OCI-M2 (cell line): ENCODE results near the gene PRSS8.
"Not testable (repeated sequence)": the region's sequence is repeated elsewhere in the genome, so short reads cannot be mapped to it uniquely, and the experiment has no call there.

Source experiments
- DNase-seq: peaks from one replicate; lab custom pipeline; 2025; ENCODE audit not compliant: unreplicated experiment; lab: John Stamatoyannopoulos, UW

The PRSS8 gene

GRCh38 chr16:31106509-31107464 is 28.7 kb downstream of the PRSS8 start:
- DNase-seq = no peak

- DNase-seq = no peak
Observed at GRCh38 chr16:31105677-31106213, 29.8 kb downstream of the PRSS8 start.

- DNase-seq = not testable (repeated sequence)
Observed at GRCh38 chr16:31100876-31101641, 34.5 kb downstream of the PRSS8 start.

GRCh38 chr16:31099860-31100638 is 35.5 kb downstream of the PRSS8 start:
- DNase-seq = no peak

GRCh38 chr16:31094424-31095120 is 41.0 kb downstream of the PRSS8 start, which contains the start of gene VKORC1:
Gene VKORC1, minus strand, starts transcription at chr16:31094797. Its CDS starts 68 bp downstream, at chr16:31094729.
- peak; percentile 65 for DNase-seq

- DNase-seq = no peak
Observed at GRCh38 chr16:31094088-31094423, 41.5 kb downstream of the PRSS8 start.

- no peak for DNase-seq
Observed at GRCh38 chr16:31093132-31093703, 42.3 kb downstream of the PRSS8 start.

GRCh38 chr16:31092330-31092729 is 43.2 kb downstream of the PRSS8 start:
- no peak for DNase-seq

GRCh38 chr16:31090540-31090939 is 45.0 kb downstream of the PRSS8 start:
- no peak for DNase-seq

GRCh38 chr16:31089199-31089598 is 46.3 kb downstream of the PRSS8 start:
- no peak for DNase-seq

GRCh38 chr16:31088459-31089183 is 46.9 kb downstream of the PRSS8 start, which contains the start of gene PRSS53:
Gene PRSS53, minus strand, starts transcription at chr16:31088943. Its CDS starts 134 bp downstream, at chr16:31088809.
- no peak for DNase-seq

GRCh38 chr16:31087971-31088370 is 47.6 kb downstream of the PRSS8 start:
- no peak for DNase-seq

GRCh38 chr16:31087481-31087880 is 48.0 kb downstream of the PRSS8 start:
- no peak for DNase-seq

GRCh38 chr16:31086629-31086906 is 49.0 kb downstream of the PRSS8 start:
- no peak for DNase-seq

- no peak for DNase-seq
Observed at GRCh38 chr16:31085873-31086628, 49.5 kb downstream of the PRSS8 start.

GRCh38 chr16:31085411-31085810 is 50.1 kb downstream of the PRSS8 start:
- no peak for DNase-seq

GRCh38 chr16:31084584-31085302 is 50.8 kb downstream of the PRSS8 start:
- DNase-seq = no peak

- DNase-seq = no peak
Observed at GRCh38 chr16:31083981-31084380, 51.5 kb downstream of the PRSS8 start.
